GM21786 (cell line): Measurements from ENCODE around the gene VSIG10.

ENCODE experiments used
- ATAC-seq: cut with Tn5 transposase; IDR thresholded peaks from one replicate; pipeline ENCODE4 v1.9.1; 2021; ENCODE audit not compliant: unreplicated experiment

The VSIG10 gene

DNA sequence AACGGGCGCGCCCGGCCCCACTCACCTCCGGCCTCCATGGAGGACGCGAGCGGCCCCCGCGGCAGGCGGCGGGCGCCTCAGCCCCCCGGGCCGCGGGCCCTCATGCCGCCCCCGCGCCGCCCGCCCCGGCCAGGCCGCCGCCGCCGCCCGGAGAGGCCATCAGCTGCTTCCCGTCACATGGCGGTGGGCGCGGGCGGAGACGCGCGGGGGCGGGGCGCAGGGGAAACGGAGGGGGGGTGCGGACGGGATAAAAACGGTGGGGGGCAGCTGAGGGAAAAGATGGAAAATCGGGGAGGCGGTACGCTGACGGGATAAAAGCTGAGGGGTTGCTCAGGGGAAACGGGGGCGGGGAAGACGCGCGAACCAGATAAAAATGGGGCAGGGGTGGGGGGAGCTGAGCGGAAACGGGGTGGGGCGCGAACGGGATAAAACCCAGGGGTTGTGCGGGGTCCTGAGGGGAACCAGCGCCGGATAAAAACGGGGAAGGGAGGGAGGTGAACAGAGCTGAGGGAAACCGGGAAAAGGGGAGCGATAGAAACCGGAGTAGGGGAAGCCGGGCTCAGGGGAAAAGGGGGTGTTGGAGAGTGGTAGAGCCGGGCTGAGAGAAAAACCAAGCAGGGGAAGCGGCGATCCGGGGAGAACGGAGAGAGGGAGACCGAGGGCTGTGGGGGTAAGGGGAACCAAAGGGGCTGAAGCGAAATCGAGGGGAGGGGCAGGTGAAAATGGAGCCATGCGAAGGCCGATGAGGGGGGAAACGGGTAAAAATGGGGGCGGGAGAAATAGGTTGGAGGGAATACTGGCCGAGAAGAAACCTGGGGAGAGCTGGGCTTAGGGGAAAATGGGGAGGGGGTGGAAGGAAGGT is 42.6 kb downstream of the VSIG10 start, which contains the start of gene WSB2:
WSB2 (minus strand) TSS at position 169 of the 862 bp plus-strand sequence; CDS start at position 38, 131 bp downstream.
- ATAC-seq: no peak

- no peak for ATAC-seq
Measured at GRCh38 chr12:118060301-118061010, 43.4 kb downstream of the VSIG10 start.

- no peak for ATAC-seq
Measured at GRCh38 chr12:118059341-118060191, 44.2 kb downstream of the VSIG10 start.

GRCh38 chr12:118058881-118059280 is 44.9 kb downstream of the VSIG10 start:
- no peak for ATAC-seq

DNA sequence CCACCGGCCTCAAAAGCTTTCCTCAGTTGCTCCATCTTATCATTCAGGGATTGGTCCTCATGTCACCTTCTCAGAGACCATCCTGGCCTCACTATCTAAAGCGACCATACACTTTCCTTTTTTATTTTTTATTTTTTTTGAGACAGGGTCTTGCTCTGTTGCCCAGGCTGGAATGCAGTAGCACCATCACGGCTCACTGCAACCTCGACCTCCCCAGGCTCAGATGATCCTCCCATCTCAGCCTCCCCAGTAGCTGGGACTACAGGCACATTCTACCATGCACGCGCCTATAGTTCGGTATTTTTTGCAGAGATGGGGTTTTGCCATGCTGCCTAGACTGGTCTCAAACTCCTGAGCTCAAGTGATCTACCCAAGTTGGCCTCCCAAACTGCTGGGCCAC is 45.6 kb downstream of the VSIG10 start:
- ATAC-seq: no peak

DNA sequence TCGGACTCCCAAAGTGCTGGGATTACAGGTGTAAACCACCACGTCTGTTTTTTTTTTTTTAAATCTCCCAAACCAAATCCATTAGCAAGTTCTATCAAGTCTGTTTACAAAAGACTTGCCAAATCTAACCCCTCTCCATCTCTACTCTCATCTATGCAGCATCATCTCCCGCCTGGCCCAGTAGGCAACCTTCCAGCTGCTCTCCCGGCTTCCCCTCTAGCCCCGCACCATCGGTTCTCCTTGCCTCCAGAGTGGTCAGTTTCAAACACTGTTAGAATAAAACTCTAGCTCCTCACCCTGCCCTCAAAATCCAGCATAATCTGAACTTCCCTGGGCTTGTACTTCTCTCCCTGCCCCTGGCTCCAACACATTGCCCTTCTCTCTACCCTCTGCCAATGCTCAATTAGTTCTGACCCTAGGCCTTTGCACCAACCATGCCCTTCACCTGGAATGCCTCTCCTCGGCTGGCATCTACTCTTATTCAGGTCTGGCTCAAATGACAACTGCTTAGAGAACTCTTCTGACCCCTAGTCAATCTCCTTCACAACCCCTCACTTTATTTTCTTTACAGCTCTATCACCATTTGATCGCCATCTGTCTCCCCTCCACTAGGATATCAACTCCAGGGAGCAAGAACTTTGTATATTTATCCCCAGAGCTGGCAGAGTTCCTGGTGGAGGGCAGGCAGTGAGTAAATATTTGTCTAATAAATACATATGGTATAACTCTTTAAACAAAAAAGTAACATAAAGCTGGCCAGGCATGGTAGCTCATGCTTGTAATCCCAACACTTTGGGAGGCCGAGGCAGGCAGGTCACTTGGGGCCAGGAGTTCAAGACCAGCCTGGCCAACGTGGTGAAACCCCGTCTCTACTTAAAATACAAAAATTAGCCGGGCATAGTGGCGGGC is 47.7 kb downstream of the VSIG10 start:
- ATAC-seq: no peak

- ATAC-seq: peak; percentile 66
Measured at GRCh38 chr12:118055144-118055557, 48.7 kb downstream of the VSIG10 start.

GRCh38 chr12:118053071-118053985 is 50.5 kb downstream of the VSIG10 start:
- ATAC-seq: no peak

DNA sequence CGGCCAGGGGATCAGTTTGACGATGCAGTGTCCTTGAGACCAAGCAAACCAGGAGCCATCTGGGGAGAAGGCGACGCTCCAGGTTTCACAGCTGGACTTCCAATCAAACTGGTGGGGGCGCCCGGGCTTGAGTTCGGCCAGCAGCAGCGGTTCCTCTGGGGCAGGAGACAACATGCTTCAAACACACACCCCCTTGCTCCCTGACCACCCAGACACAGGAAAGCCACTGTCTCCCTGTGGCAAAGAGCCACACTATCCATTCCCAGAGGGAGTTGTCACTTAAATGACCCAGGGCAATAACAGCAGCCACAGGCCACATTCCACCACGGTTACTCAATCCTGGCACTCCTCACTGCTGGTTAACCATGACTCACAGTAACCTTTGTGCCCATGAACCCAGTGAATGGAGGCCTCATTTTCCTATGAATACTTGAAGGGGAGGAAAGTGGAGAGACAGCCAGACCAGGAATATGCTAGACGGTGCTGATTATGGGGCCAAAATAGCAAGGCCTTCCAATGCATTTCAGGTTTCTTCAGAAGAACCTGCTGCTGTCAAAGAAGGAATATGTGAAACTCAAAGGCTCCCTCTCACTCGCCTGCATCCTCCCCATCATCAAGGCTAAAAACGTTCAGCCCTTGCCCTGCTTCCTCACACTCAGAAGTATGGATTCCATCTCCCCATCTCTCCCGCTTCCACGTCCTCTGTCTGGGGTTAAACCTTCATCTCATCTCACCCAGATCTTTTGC is 51.3 kb downstream of the VSIG10 start:
- no peak for ATAC-seq

DNA sequence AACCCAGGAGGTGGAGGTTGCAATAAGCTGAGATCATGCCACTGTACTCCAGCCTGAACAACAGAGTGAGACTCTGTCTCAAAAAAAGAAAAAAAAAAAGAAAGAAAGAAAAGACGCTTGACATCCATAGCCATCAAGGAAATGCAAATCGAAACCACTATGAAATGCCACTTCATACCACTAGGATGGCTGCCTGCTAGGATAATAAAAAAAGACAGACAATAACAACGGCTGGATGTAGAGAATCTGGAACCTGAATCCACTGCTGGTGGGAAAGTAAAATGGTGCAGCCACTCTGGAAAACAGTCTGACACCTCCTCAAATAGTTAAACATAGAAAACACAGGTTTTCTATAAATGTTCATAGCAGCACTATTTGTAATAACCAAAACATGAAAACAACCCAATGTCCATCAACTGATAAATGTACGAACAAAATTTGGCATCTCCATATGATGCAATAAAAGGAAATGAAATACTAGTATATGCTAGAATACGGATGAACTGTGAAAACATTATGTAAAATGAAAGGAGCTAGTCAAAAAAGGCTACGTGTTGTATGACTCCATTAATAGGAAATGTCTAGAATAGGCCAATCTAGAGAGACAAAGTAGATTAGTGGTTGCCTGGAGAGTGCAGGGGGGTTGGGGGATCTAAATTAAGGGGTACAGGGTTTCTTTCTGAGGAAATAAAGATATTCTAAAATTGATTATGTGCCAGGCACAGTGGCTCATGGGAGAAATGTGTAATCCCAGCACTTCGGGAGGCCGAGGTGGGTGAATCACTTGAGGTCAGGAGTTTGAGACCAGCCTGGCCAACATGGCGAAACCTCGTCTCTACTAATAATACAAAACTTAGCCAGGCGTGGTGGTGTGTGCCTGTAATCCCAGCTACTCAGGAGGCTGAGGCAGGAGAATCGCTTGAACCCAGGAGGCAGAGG is 52.6 kb downstream of the VSIG10 start:
- ATAC-seq: no peak

DNA sequence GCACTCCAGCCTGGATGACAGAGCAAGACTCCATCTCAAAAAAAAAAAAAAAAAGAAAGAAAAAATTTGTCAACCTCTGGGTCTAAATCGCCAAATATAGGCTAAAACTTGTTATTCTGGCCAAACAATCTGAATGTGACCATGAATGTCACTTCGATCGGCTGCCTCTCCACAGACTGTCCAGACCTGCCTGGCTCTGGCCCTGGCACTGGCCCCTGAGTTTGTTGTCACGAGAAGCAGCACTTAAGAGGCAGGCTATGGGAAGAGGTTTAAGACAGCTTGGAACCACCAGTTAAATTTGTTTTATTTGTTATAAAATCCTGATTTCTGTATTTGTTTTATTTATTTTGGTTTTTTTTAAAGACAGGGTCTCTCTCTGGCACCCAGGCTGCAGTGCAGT is 57.4 kb downstream of the VSIG10 start:
- no peak for ATAC-seq

DNA sequence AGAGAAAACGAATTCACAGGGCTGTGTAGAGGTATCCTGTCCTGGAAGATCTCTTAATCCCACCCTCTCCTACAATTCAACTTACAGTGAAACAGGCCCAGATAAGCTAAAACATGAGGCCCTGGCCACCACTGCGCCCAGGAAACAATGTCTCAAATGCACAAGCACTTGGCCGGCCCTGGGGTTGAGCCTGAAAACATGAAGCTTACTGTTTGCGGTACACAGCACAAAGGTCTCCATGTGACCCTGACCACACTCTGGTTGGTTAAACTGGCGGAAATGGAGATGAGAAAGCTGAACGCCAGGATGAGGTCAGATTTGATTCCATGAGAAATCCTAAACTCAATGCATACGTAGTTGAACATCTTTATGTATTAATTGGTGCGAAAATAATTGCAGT is 59.2 kb downstream of the VSIG10 start:
- ATAC-seq: no peak

GRCh38 chr12:118044075-118044474 is 59.7 kb downstream of the VSIG10 start:
- no peak for ATAC-seq

DNA sequence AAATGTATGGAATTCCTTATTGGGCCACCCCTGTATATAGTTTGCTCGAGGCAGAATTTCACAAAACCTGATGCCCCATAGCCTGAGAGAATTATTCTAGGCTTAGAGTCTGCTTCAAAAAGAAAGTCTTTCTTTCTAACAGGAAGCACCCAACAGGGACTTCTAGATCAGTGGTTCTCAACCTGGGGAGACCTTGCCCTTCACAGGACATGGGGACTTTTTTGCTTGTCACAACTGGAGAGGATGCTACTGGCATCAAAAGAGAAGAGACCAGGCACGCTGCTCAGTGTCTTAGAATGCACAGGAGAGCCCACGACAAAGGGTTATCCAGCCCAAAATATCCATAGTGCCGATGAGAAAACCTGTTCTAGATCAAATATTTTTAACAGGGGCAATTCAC is 61.7 kb downstream of the VSIG10 start:
- ATAC-seq: no peak

DNA sequence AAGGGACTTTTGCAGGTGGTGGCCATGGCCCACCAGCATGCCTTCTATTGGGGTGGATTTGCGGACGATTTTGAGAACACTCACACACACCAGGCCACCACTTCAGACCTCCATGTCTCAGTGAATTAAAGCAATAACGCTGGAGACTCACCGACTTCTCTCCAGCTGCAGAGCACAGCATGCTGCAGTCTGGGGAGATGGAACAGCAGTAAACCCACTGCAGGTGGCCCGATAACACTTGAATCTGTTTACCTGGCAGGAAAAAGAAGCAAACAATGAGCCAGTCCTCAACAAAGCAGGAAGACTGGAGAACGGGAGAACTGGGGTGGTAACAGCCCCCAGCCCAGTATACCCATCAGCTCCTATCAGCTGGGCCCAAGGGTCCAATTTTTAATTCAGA is 65.7 kb downstream of the VSIG10 start:
- no peak for ATAC-seq

- ATAC-seq: no peak
Measured at GRCh38 chr12:118036672-118037411, 67.0 kb downstream of the VSIG10 start.
